Amniotic epithelial cell (primary cell): Measurements from ENCODE around the gene MS4A12.
"Not testable (repeated sequence)": the region's sequence is repeated elsewhere in the genome, so short reads cannot be mapped to it uniquely, and the experiment has no call there.

Source experiments
- DNase-seq: peaks from one replicate; pipeline ENCODE4 v3.0.0-alpha.2; 2010; ENCODE audit warnings: low read depth

The MS4A12 gene

DNA sequence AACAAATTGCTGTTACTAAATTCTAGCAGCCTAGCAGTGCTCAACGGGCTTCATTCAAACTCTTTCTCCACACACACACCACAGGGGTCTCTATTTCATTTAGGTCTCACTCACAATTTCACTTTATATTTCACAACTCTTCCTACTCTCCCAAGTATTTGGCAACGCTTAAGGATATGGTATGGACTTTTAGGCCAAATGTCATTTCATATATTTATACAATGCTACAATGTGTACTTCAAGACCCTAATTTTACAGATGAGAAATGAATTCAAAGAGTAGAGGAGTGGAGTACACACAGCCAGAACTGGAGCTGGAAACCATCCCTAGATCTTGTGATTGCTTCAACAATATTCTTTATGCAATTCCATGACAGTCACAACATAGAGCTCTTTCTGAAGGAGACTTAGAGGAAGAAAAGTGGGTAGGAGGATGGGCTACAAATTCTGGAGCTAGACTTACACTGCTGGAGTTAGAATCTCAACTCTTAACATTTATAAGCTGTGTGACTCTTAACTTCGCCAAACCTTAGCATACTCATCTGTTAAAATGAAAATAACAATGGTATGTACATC, 20.2 kb downstream of the MS4A12 start:
- no peak for DNase-seq

DNA sequence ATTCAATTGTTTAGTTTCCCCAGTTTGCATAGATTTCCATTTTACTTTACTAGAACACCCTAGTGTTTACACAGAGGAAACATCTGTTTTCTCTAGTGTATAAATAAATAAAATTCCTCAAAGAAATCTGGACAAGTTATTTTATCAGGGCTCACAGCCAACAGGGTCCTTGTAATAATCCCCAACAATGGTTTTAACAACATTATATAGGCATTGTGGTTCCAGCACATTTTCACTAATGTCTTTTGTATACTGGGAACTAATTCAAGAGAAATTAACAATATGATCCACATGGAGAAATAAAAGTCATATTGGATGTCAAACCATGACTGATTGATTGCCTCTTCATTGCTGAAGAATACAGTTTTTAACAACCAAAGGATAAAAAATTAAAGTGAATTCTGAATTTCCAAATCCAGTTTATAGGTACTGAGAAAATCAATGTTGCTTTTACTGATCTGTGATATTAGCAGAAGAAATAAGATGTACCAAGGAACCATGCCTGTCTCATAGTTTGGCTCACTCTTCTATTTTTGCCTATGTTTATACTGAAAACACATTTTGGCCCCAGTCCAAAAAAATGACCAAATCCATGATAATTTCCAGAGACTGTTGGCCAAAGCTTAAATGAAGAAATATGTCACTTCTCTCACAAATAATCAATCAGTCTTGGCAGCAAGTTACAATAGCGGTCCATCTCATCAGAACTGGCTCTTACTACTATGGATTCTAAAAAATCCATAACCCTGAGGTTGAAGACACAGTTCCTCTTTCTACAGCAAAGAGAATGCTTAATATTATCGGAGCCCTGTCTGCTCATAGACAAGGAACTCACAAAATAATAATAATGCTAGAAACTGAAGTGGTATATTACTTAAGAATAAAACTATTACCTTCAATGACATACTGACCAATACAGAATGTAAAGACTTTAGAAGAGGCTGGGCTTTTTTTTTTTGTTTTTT, 21.2 kb downstream of the MS4A12 start:
- no peak for DNase-seq

DNA sequence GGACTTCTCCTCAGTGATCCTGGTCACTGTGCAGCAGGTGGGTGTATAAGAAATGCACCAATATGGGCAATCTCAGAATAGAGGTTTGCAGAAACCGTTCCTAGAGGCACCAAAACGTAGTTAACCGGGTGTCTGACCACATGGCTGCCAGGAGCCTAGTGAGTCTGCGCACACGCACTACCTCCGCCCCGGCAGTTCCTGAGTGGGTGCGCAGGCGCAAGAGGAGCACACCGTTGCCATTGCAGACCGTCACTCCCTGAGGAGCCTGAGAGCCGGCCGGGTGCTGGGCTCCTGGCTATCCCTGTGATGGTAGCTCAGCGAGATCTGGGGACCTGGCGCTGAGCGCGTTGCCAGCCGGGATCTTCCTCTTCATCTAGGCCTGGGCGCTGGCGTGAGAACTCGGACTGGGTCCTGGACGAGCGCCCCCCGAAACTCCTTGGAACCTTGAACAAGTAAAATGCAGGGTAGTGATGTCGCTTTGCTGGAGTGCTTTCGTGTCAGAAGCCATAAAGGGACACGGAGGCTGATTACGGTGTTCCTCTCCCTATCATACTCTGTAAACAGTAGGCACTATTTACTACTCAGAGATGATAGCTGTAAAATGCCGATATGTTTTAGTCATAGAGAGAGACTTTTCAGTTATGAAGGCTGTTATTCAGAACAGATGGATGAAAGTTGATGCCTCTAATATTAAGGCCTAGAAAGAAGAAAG, 22.7 kb downstream of the MS4A12 start, which contains the start of gene MS4A13:
Gene MS4A13, plus strand, starts transcription at position 249 of the 712 bp plus-strand sequence. CDS start 2,692 bp downstream, outside the sequence.
- DNase-seq, result no peak

DNA sequence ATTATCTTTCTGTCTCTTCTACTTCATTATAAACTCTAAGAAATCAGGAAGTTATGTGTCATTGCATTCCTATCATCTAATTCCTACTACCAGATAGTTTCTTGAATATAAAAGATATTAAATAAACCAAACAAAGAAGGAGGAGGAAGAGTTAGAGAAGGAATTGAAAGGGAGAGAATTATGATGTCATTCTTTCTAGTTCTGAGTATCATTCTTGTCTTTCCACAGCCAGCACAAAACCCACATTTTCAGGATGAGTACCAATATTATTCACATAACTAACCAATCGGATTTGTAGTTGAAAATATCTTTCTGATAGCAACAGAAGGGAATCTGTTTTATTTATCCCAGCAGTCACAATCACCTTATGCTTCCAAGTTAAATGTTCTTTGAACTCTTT, 35.9 kb downstream of the MS4A12 start:
- DNase-seq, result no peak

DNA sequence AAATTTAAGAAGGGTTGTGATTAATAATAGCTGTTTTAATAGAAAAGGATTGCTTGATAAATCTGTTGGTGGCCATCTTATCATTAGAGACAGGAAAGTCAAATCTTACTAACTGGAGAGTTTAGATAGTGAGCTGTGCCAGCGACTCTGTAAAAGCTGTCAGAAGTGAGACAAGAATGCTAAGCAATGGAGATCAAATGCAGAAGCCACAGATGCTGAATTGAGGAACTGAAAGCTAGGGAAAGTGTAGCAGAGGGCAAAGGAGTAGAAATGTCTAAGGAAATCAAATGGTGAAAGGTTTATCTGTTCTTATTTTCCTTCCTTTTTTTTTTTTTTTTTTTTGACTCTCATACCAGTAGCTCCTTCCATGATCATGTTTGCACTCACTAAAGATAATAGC, 36.4 kb downstream of the MS4A12 start:
- DNase-seq, result no peak

DNA sequence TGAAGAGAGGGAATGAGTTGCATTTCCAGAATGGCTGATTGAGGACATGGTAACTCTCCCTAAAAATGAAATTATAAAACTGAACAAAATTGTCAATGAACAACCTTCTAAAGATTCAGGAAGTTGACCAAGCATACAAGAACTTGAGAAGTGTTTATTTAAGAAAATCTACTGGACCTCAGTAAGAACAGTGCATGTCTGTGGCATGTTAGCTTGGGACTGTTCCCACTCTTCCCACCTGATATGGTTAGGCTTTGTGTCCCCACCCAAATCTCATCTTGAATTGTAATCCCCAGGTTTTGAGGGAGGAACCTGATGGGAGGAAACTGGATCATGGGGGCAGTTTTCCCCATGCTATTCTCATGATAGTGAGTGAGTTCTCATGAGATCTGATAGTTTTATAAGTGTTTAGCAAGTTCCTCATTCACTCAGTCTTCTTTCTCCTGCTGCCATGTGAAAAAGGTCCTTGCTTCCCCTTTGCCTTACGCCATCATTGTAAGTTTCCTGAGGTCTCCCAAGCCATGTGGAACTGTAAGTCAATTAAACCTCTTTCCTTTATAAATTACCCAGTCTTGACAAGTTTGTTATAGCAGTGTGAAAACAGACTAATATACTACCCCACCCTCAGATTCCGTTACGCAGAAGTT, 38.0 kb downstream of the MS4A12 start:
- DNase-seq, result no peak

DNA sequence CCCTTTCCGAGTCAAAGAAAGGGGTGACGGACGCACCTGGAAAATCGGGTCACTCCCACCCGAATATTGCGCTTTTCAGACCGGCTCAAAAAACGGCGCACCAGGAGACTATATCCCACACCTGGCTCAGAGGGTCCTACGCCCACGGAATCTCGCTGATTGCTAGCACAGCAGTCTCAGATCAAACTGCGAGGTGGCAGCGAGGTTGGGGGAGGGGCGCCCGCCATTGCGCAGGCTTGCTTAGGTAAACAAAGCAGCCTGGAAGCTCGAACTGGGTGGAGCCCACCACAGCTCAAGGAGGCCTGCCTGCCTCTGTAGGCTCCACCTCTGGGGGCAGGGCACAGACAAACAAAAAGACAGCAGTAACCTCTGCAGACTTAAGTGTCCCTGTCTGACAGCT, 39.8 kb downstream of the MS4A12 start:
- not testable (repeated sequence) for DNase-seq

DNA sequence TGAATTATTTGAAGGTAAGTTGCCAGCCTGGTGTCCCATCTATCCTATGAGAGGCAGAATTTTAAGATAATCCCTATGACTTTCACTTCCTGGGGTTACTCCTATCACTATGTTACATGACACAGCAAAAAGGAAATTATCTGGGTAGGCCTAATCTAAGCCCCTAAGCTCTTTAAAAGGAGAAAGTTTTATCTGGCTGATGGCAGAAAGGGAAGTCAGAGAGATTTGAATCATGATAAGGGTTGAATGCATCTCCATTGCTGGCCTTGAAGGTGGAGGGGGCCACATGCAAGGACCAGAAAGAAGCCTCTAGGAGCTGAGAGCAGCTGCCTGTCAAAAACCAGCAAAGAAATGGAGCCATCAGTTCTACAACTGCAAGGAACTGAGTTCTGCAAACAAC, 46.0 kb downstream of the MS4A12 start:
- not testable (repeated sequence) for DNase-seq

DNA sequence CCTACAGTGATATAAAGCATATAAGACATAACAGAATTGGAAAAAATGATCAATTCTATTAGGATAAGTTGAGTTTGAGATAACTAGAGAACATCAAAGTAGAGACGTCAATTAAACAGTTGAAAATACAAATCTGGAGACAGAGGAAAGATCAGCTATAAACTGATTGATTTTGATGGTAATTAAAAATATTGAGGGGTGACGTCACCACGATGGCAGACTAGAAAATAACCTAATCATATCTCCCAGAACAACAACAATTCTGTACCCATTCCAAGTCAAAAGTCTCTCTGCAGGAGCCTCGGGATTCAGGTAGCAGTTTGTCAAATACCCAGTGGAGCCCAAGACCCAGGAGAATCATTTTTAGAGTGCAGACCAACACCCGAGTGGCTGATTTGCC, 51.5 kb downstream of the MS4A12 start:
- DNase-seq, result no peak
